SK-N-SH (cell line): ENCODE measurements around the gene PLCG1. TPM values are rescaled to one million over a fixed set of nuclear protein-coding genes. Genes with fewer than 3 reads are reported as not detected.
A peak's percentile ranks its signal among the peaks of the same experiment; 100 is the strongest.

Source experiments
- CTCF ChIA-PET: fragments of 300-600, 350-600 bp; formaldehyde crosslinking; extraction: SDS; loops from one replicate; lab custom pipeline; 2021; lab: Yijun Ruan, JAX
- POLR2A ChIA-PET: fragments of 350-600 bp; sonication (Branson Sonifier 250); formaldehyde crosslinking; extraction: SDS; loops from one replicate; lab custom pipeline; 2020; ENCODE audit warnings: antibody characterized with exemption, inconsistent platforms; lab: Yijun Ruan, JAX
- DNase-seq: peaks from one replicate; pipeline ENCODE4 v3.0.0; 2012
- H2AFZ ChIP-seq: fragments of 200-600 bp; sonication (generic); 2 replicates; pipeline ENCODE4 v1.8.1; 2016; ENCODE audit warnings: antibody characterized with exemption, mild to moderate bottlenecking, low read depth
- H3F3A ChIP-seq: fragments of 200-600 bp; sonication (generic); replicated peaks from 2 replicates; pipeline ENCODE3; 2016; ENCODE audit warnings: antibody characterized with exemption, mild to moderate bottlenecking; ENCODE audit not compliant: insufficient read depth
- H3K27ac ChIP-seq, 2 experiments: fragments of 200-500 bp in 1 of 2; fragments of 200-600 bp in 1 of 2; sonication (Bioruptor generic) in 1 of 2; sonication (generic), shearing (Covaris generic) in 1 of 2; 2 replicates each; pipeline versions ENCODE4 v1.5.1 to v1.6.1; 2014 to 2016; ENCODE audit warnings: low read depth in 2 of 2, inconsistent platforms in 1 of 2, low read length in 1 of 2, mild to moderate bottlenecking in 1 of 2, mixed read lengths in 1 of 2
- H3K27me3 ChIP-seq: fragments of 200-600 bp; sonication (generic), shearing (Covaris generic); 2 replicates; pipeline ENCODE4 v1.6.1; 2016; ENCODE audit warnings: mixed run types; ENCODE audit not compliant: insufficient read depth
- H3K36me3 ChIP-seq, 2 experiments: fragments of 200-500 bp in 1 of 2; fragments of 200-600 bp in 1 of 2; sonication (Bioruptor generic) in 1 of 2; sonication (generic) in 1 of 2; replicated peaks in 1 of 2; 2 replicates each; pipeline versions ENCODE3 to v1.5.1; 2014 to 2016; ENCODE audit warnings: low read length in 1 of 2, mild to moderate bottlenecking in 1 of 2; ENCODE audit not compliant: insufficient read depth in 2 of 2, control insufficient read depth in 1 of 2
- H3K4me1 ChIP-seq, 2 experiments: fragments of 200-500 bp in 1 of 2; fragments of 200-600 bp in 1 of 2; sonication (Bioruptor generic) in 1 of 2; sonication (generic), shearing (Covaris generic) in 1 of 2; 2 replicates each; pipeline versions ENCODE4 v1.5.1 to v1.6.1; 2014 to 2016; ENCODE audit warnings: low read depth in 1 of 2, low read length in 1 of 2, mixed run types in 1 of 2; ENCODE audit not compliant: insufficient read depth in 2 of 2, control insufficient read depth in 1 of 2
- H3K4me2 ChIP-seq: fragments of 200-600 bp; sonication (generic), shearing (Covaris generic); 2 replicates; pipeline ENCODE4 v1.6.1; 2017; ENCODE audit warnings: mixed run types
- H3K4me3 ChIP-seq, 2 experiments: fragments of 200-500 bp in 1 of 2; fragments of 200-600 bp in 1 of 2; sonication (Bioruptor generic) in 1 of 2; sonication (generic), shearing (Covaris generic) in 1 of 2; 2 replicates each; pipeline versions ENCODE4 v1.5.1 to v1.8.1; 2014 to 2016; ENCODE audit warnings: low read depth in 2 of 2, inconsistent platforms in 1 of 2, low read length in 1 of 2, mild to moderate bottlenecking in 1 of 2, mixed read lengths in 1 of 2, moderate library complexity in 1 of 2
- H3K79me2 ChIP-seq: fragments of 200-600 bp; sonication (generic); 2 replicates; pipeline ENCODE4 v1.8.1; 2017; ENCODE audit warnings: mild to moderate bottlenecking; ENCODE audit not compliant: insufficient read depth
- H3K9ac ChIP-seq: fragments of 200-600 bp; sonication (generic); 2 replicates; pipeline ENCODE4 v1.6.1; 2017; ENCODE audit warnings: mixed run types
- H3K9me2 ChIP-seq: fragments of 200-600 bp; sonication (generic); 2 replicates; pipeline ENCODE4 v1.6.1; 2017; ENCODE audit warnings: mixed run types
- H3K9me3 ChIP-seq: fragments of 200-600 bp; sonication (generic); 2 replicates; pipeline ENCODE4 v1.6.1; 2017; ENCODE audit warnings: mixed run types, mild to moderate bottlenecking, moderate library complexity
- H4K20me1 ChIP-seq: fragments of 200-600 bp; sonication (generic); 2 replicates; pipeline ENCODE4 v1.6.1; 2017; ENCODE audit warnings: mild to moderate bottlenecking, mixed run types; ENCODE audit not compliant: insufficient read depth
- ELF1 ChIP-seq: IDR thresholded peaks from 2 replicates; pipeline ENCODE4 v1.4.0; 2012
- EP300 ChIP-seq, 2 experiments: IDR thresholded peaks; 2 replicates each; pipeline versions ENCODE4 v1.4.0 to v1.6.1; 2012; ENCODE audit warnings: borderline replicate concordance in 1 of 2, low read depth in 1 of 2, low read length in 1 of 2
- FOSL2 ChIP-seq: IDR thresholded peaks from 2 replicates; pipeline ENCODE4 v1.4.0; 2012; ENCODE audit warnings: low read depth, mild to moderate bottlenecking, moderate library complexity, borderline replicate concordance
- FOXJ3 ChIP-seq: sonication (generic); formaldehyde crosslinking; IDR thresholded peaks from 2 replicates; pipeline ENCODE4 v1.5.1; 2020; ENCODE audit warnings: mild to moderate bottlenecking, missing genetic modification reagents
- FOXM1 ChIP-seq: IDR thresholded peaks from 2 replicates; pipeline ENCODE4 v1.4.0; 2012; ENCODE audit warnings: low read depth, mild to moderate bottlenecking
- GABPA ChIP-seq: IDR thresholded peaks from 2 replicates; pipeline ENCODE4 v1.4.0; 2012; ENCODE audit warnings: low read depth, mild to moderate bottlenecking
- MAX ChIP-seq: IDR thresholded peaks from 2 replicates; pipeline ENCODE4 v1.4.0; 2012; ENCODE audit warnings: low read depth
- MXI1 ChIP-seq: IDR thresholded peaks from 2 replicates; pipeline ENCODE4 v1.6.1; 2012; ENCODE audit warnings: mild to moderate bottlenecking, low read depth, low read length, improper control_type of control experiment
- NFIC ChIP-seq: IDR thresholded peaks from 2 replicates; pipeline ENCODE4 v1.4.0; 2012; ENCODE audit warnings: borderline replicate concordance
- NRF1 ChIP-seq: IDR thresholded peaks from 2 replicates; pipeline ENCODE4 v1.6.1; 2012; ENCODE audit warnings: low read depth, mild to moderate bottlenecking, low read length
- REST ChIP-seq: IDR thresholded peaks from 2 replicates; pipeline ENCODE4 v1.6.1; 2012; ENCODE audit warnings: mild to moderate bottlenecking, low read depth, low read length, moderate library complexity
- RFX5 ChIP-seq: IDR thresholded peaks from 2 replicates; pipeline ENCODE4 v1.6.1; 2012; ENCODE audit warnings: mild to moderate bottlenecking, improper control_type of control experiment, low read length
- TAF1 ChIP-seq: IDR thresholded peaks from 2 replicates; pipeline ENCODE4 v1.6.1; 2012; ENCODE audit warnings: low read depth, mild to moderate bottlenecking, low read length, moderate library complexity, borderline replicate concordance
- TCF12 ChIP-seq: IDR thresholded peaks from 2 replicates; pipeline ENCODE4 v1.4.0; 2012
- USF1 ChIP-seq: IDR thresholded peaks from 2 replicates; pipeline ENCODE4 v1.4.0; 2012; ENCODE audit warnings: low read depth, borderline replicate concordance
- ZBTB33 ChIP-seq: IDR thresholded peaks from 2 replicates; pipeline ENCODE4 v1.4.0; 2012; ENCODE audit warnings: low read depth, borderline replicate concordance
- WGBS: methylation state at CpG from one replicate; pipeline ENCODE4 v1.1.6; 2017; ENCODE audit warnings: low lambda C conversion rate; 5-methylcytosine and 5-hydroxymethylcytosine counted together
- polyA plus RNA-seq, 3 experiments: library from polyadenylated mRNA; depleted of rRNA; stranded (reverse); fragments of >200 nt; gene quantifications; 2 replicates each; pipeline ENCODE4 v1.2.3, GENCODE V29; 2012

The PLCG1 gene
- polyA plus RNA-seq, 1 of the 3 experiments (the other 2 are of a cell fraction) = 81.4 TPM

GRCh38 chr20:41172296-41173140 is 35.2 kb downstream of the PLCG1 start:
- no peaks in the 10 kb centered on the region for H3K9me2 ChIP-seq
- H3K27ac ChIP-seq = no peak overlapping the region
- CTCF ChIA-PET = interaction anchor here (0.5 to 7.6 kb wide), 62 partner anchors 8 to 254 kb away, joined by 3 to 112 read pairs (median 5); partner anchors contain the start of genes LPIN3 and PLCG1
- H3K9me3 ChIP-seq = no peaks in the 10 kb centered on the region
- H3K9ac ChIP-seq = no peak overlapping the region
- no peaks in the 10 kb centered on the region for H3K79me2 ChIP-seq
- peaks cover 5% of the 10 kb centered on the region; the same call in 1 of the 2 replicates for H4K20me1 ChIP-seq
- 91% methylated on average over 15 of the region's 18 CpGs for WGBS
- 0 out of 4 replicates have a peak, but pooled peaks cover 0 to 4% of the 10 kb centered on the region in 2 experiments for H3K4me1 ChIP-seq
- H3K4me2 ChIP-seq = no peak overlapping the region
- POLR2A ChIA-PET = no interaction called here
- TF ChIP-seq USF1 (no peak), MAX (no peak), TCF12 (no peak), REST (no peak), NRF1 (no peak), TAF1 (no peak)
- no peaks in the 10 kb centered on the region for H3K27me3 ChIP-seq
- H3F3A ChIP-seq = peaks cover 6% of the 10 kb centered on the region
- peaks cover 34 to 87% of the 10 kb centered on the region in 2 experiments for H3K36me3 ChIP-seq
- no peak for DNase-seq
- H2AFZ ChIP-seq = no peak overlapping the region
- H3K4me3 ChIP-seq = 0 out of 4 replicates have a peak overlapping the region, but pooled peaks of 1 of the 2 experiments have one; percentile 30

- H3F3A ChIP-seq = peaks cover 10% of the 10 kb centered on the region
- no peaks in the 10 kb centered on the region for H3K9me3 ChIP-seq
- DNase-seq = peak; percentile 85
- H3K9ac ChIP-seq = no peak overlapping the region
- H2AFZ ChIP-seq = no peak overlapping the region
- WGBS = 28% methylated on average over 9 of the region's 9 CpGs
- peaks cover 5% of the 10 kb centered on the region; the same call in 1 of the 2 replicates for H4K20me1 ChIP-seq
- ChIA-PET POLR2A (no interaction called here), CTCF (interaction anchor here (0.5 to 7.6 kb wide), 66 partner anchors 9 to 253 kb away, joined by 3 to 112 read pairs (median 4); partner anchors contain the start of genes LPIN3 and PLCG1)
- H3K4me3 ChIP-seq = peak overlapping the region in 1 of 2 experiments; percentile 30; a peak in 1 of 4 replicates
- peaks cover 33 to 82% of the 10 kb centered on the region in 2 experiments for H3K36me3 ChIP-seq
- peak overlapping the region in 1 of 2 experiments; percentile 29; a peak in 1 of 4 replicates for H3K27ac ChIP-seq
- no peaks in the 10 kb centered on the region for H3K79me2 ChIP-seq
- peaks cover 0 to 10% of the 10 kb centered on the region in 2 experiments; a peak in 3 of 4 replicates for H3K4me1 ChIP-seq
- H3K4me2 ChIP-seq = no peak overlapping the region
- H3K27me3 ChIP-seq = no peaks in the 10 kb centered on the region
- no peaks in the 10 kb centered on the region for H3K9me2 ChIP-seq
- TF ChIP-seq EP300 (IDR thresholded peaks at IDR 0.05; ENCODE audit: borderline replicate concordance in 1 of 2, low read depth in 1 of 2, low read length in 1 of 2) (no peak), ELF1 (no peak), MXI1 (peak; percentile 38; the same call in 1 of the 2 replicates), TCF12 (no peak), FOXJ3 (CRISPR knock-in tag) (no peak), NFIC (no peak), FOSL2 (no peak), RFX5 (no peak), ZBTB33 (no peak), FOXM1 (no peak), GABPA (no peak)
Measured at GRCh38 chr20:41173161-41173721, 35.9 kb downstream of the PLCG1 start.
